HG03039 (cell line): ENCODE measurements around the gene C2CD5.
A peak's percentile ranks its signal among the peaks of the same experiment; 100 is the strongest.
"Not testable (repeated sequence)": the region's sequence is repeated elsewhere in the genome, so short reads cannot be mapped to it uniquely, and the experiment has no call there.

Experiments
- ATAC-seq: cut with Tn5 transposase; IDR thresholded peaks from one replicate; pipeline ENCODE4 v1.9.1; 2021; ENCODE audit warnings: mild to moderate bottlenecking, moderate library complexity; ENCODE audit not compliant: unreplicated experiment

C2CD5 gene

DNA sequence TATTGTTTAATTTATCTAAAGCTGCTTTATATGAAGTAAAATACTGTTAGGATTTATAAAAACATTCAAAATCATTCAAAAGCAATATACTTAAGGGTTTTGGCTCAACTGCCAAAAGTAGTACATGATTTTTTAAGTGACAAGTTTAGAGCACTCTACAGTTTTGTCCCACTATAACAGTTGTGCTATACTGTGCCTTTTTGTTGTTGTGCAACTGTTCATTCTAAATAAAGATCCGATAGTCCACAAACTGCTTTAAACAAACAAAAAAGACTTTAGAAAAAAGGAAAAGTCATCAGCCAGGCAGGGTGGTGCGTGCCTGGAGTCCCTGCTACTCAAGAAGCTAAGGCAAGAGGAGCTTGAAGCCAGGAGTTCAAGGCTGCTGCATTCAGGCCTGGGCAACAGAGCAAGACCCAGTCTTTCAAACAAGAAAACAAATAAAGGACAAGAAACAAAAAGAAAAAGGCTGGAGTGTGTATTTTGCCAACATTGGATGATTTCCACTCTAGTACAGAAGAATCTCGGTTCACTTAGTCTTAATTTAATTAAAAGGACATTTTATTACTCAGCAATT is 7.3 kb downstream of the C2CD5 start:
- no peak for ATAC-seq

DNA sequence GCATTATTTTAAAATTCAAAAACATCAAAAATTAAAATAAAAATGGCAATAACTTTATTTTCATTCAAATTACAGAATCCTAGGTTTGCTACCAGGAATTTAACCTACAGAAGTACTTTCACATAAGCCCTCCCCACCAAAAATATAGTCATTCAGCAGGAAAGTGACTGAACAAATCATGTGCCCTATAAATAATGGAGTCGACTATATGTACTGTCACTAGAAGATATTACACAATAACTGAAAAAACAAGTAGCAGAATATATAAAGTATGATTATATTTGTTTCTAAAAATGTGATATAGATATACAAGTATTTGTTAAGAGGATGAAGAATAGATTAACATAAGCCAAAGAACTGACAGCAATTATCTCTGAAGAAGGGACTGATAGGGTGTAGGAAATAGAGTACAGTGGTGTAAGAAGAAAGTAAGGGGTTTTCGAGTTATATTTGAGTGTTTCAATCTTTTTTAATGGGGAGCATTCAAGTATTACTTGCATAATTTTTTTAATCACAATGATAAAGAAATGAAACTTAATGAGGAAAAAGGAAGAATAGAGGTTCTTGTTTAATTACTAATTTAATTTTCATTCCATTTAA is 7.9 kb downstream of the C2CD5 start:
- no peak for ATAC-seq

DNA sequence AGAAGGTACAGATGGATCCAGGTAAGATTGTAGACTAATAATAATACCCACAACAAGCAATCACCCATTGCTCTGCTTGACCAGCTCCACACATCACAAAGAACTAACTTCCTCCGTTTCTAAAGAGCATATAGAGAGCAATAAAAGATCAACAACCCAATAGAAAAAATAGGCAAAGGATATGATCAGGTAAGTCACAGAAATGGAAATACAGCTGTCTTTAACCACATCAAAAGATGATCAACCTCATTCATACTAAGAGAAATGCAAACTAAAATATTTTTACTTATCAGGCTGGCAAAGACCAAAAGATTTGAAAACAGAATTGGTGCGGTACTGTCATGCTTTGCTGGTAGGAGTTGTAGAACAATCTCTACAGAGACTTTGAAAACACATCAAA is 8.9 kb downstream of the C2CD5 start:
- no peak for ATAC-seq

DNA sequence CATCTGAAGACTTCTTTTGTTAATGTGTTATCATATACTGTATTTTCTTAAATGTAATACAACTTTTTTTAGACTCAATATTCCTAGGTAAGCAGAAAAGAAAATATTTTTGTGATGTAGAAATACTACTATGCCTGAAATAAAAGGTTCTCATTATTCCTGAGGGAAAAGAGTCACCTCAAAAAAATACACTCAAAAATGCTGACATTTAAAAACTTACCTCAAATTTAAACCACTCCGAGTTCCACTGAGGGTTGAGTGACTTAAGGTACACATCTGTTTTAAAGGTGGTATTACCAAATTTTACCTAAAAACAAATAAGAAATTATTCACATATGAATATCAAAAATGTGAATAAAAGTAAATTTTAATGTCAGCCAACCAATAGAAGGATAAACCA is 9.3 kb downstream of the C2CD5 start:
- no peak for ATAC-seq

DNA sequence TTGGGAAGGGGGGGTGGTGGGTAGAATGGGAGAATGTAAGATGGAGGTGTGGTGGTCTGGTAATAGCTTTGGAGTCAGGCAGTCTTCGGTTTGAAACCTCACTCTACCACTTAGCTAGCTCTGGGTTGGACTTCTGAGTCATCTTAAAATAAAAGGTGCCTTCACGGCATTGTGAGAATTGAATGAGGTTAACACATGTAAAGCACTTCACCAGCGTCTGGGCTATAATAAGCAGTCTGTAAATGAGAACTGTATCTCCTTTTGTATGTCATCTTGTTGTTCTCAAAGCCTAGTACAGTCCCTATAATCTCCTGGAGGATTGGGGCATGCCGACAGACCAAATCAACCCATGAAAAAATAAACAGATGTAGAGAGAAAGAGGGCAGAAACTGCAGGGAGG is 11.2 kb downstream of the C2CD5 start:
- ATAC-seq, result no peak

DNA sequence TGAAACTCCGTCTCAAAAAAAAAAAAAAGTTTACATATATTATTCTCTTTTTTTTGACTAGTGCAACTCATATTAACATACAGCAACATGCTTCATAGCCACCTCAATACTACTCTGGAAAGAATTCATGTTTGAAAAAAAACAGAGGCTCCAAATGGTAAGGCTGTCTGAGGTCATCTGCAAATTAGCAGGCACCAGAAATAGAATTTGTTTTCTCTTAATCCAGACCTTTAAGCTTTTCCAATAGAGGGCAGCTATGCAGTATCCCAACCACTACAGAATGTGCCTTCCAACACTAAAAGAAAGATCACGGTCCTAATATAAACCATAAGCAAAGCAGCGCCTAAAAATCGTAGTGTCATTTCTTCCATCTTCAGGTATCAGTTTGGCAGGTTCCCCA is 12.0 kb downstream of the C2CD5 start:
- ATAC-seq, result no peak

DNA sequence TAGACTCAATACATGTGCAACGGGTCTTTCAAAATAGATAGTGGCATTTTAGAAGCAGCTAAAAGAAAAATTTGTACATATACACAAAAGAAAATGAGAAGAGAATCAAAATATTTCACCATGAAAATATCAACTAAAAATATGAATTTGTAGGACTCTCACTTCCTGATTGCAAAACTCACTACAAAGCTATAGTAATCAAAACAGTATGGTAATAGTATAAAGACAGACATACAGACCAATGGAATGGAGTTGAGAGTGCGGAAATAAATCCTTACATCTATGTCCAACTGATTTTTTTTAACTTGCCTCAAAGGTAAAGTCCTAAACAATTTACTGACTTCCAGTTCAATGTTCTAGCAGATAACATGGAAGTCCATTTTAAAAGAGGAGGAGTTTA is 13.1 kb downstream of the C2CD5 start:
- ATAC-seq, result no peak

DNA sequence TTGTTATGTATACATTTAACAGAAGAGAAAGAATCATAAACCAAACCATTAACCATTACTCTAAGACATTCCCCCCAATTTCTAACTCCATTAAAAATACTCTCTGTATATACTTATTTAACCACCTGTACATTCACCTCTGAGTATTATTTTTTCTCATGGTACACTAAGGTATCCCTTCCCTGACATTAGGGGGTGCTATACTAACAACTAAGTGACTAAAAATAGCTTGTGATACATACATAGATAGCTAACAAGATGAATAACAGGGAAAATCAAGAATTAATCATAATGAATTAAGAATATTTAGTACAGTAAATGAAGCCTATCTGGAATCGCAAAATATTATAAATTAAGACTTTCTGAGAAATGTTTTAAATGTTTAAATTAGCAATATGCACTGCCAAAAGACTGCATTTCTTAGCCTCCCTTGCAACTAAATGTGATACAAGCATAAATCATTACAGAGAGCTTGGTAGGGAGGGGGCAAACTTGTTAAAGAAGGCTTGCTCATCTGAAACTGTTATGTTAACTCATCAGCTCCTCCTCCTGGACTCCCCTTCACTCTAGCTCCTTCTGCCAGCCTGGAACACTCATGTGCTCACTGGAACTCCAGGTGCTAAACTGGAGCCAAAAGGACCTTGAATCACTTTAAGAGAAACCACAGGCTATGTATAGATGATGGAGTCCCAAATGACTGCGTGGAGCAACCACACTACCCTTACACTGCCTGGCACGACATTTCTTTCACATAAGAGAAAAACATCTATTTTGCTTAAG is 14.9 kb downstream of the C2CD5 start:
- peak; percentile 53 for ATAC-seq

DNA sequence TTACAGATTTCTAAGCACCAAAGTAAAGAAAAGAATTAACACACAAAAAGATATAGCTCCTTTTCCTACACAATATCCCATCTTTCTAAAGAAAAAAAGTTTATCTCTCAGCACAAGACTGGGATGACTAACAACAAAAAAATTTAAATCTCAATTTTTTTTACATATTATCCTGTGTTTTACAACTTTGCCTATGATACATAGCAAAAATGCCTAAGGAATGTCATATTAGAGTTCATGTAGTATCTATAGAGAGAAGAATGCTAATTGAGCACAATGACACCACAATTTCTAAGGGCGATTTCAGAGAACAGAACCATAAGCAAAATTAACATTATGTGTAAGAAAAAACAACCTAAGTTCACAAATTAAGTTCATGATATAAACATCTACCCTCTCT is 16.3 kb downstream of the C2CD5 start:
- no peak for ATAC-seq

DNA sequence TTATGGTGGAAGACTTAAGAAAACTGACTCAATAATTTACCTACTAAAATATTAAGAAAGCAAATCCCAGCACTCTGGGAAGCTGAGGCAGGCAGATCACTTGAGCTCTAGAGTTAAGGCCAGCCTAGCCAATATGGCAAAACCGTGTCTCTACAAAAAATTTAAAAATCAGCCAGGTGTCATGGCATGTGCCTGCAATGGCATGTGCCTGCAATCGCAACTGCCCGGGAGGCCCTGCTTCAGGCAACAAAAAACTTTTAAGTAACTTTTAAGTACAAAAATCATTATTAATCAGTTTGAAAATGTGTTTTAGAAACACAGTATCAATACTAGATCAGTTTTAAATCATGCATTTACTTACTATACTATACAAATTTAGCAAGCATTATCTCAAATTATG is 17.5 kb downstream of the C2CD5 start:
- ATAC-seq, result no peak

DNA sequence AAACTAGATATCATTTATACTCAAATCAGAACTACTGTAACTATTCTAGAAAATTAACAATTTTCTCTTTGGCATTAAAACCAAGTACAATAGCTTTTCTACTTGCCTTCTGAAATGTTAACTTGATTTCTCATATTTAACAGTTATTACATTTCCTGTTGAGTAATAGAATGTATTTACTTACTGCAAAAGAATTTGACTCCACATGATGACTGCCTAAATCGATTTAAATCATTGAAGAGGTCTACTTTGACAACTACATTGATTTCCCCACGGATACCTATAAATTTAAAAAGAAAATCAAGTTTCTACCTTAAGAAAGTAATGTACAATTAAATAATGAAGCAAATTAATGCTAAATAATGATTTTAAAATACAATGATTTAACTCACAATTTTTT is 18.9 kb downstream of the C2CD5 start:
- ATAC-seq, result no peak

DNA sequence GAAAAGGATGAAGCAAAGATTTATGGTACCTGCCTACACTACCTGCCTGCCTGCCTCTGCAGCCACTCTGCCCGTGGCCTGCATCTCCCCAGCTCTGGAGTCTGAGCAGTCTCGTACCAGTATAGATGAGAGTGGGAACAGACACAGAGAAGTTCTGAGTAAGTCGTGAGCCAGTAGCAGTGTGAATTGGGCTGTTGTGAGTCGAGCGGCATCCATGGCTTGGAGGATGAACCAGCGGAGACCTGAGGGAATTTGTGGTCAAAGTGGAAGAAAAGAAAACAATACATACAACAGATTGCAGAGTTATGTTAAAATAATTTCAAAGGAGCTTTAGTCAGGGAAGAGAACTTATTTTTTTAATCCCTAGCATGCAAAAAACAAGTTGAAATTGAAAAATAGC is 25.3 kb downstream of the C2CD5 start:
- no peak for ATAC-seq

DNA sequence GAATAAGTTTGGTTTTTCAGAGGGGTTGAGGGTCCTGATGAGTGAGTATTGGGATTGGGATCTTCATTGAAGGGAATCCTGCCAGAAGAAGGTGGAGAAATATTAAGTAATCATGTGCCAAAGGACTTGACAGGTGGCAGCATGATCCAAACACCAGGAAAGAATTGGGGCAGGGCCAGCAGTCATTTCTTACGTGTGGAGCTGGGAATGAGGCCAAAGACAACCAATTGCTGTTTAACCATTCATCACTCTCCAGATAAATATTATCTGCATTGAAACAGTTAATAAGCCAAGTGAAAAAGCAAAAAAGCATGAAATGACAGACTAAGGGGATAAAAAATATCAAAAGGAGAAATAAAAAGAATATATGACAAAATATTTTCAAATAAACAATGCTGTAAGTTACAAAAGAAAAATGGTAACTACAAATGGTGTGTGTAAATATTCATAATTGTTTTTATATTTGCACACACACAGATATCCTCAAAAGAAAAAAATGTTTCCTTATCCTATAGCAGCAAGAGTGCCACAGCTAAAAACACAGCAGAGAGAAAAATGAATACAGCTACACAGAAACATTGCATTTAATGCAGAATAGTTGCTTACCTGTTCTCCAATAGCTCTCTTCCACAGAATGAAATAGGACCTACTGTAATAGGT is 26.2 kb downstream of the C2CD5 start:
- no peak for ATAC-seq

DNA sequence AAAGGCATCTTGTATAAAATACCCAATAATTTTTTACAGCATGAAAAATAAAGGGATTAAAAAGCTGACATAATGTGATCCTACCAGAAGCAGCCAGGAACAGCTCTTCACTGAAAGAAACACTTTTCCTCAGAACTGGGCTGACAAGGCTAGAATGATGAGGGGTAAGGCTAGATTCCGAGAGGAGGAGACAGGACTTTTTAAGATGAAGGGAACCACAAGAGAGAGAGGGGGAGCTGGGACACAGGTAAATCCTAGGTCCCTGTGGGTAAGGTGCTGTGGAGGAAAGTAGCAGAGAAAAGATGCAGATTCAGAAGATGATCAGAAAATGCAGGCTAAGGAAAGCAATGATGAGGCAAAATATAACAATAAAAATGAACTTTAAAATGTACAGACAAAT is 29.5 kb downstream of the C2CD5 start:
- no peak for ATAC-seq

DNA sequence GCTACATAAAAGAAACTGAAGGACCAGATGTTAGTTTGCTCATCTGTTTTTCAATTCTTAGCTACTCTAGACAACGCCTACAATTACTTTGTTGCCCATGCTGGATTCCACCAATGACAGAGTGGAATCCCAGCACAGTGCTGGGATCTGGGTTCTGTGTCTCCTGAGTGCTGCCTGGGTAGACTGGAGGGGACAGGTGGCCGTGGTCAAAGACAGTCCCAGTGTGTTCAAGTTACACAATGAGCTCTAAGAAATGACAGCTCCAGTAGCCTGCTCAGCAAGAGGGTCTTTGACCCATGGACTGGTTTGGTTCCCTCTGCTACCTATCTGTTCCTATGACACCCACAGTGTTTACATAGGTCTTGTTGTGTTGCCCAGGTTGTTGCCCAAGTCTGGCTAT is 38.5 kb downstream of the C2CD5 start:
- no peak for ATAC-seq

DNA sequence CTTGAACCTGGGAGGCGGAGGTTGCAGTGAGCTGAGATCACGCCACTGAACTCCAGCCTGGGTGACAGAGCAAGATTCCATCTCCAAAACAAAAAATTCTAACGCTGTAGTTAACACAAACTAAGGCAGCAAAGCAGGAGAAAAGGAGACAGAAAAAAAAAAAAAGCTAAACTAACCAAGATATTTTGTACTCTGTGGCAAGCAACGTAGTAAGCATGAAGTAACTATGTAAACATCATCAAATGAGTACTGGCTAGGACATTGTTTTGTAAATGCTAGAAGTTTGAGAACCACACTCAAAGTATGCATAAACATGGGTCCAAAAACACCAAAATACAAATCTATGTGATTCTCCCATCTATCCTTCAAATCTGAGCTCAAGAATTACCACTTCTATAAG is 44.2 kb downstream of the C2CD5 start:
- no peak for ATAC-seq

DNA sequence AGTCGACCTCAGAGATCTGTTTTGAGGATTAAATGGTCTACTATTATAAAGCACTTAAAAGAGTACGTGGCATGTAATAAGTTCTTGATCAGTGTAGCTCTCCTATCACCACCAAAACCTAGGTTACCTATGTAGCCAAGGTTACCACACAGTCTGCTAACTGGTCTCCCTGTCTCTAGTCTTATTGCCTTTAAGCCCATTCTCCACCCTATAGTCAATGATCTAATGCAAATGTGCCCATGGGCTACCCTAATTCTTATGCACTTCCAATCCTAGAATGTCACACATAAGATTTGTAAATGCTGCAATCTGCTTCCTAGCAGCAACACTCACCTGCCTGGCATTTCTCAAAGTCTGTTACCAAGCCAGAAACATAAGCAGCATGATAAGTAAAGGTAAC is 44.9 kb downstream of the C2CD5 start:
- no peak for ATAC-seq

DNA sequence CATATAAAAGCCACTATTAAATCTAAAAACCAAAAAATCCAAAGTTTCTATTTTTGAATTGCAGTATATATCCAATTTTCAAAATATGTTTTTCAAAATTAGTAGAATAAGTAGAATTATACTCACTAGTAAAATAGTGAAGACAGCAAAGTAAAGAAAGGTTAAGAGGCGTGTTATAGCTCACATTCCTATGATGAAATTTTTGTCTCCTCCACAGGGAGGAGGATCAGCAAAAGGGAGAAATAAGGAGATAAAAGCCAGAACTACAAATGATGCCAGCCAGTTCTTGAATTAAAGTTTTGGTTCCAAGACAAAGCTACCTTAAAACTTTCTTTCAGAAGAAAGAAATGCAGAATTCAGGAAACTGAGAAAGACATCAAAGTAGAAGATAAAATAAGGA is 50.0 kb downstream of the C2CD5 start:
- ATAC-seq, result no peak

DNA sequence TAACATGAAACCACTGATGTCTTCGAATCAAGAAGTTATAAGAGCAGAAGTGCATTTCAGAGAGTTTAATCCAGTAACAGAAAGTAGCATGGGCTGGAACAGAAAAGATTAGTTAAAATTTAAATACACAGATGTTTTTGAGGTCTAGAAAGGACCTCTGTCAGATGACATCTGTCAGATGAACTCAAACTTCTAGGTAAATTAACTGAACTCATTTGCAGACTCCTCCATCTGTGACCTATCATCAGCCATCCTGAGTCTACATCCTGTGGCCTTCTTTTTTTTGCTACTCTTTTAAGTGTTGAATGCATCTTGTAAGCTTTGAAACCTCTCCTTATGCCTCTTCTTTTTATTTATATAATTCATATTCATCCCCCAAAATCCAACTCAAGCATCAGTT is 53.3 kb downstream of the C2CD5 start:
- ATAC-seq, result no peak

DNA sequence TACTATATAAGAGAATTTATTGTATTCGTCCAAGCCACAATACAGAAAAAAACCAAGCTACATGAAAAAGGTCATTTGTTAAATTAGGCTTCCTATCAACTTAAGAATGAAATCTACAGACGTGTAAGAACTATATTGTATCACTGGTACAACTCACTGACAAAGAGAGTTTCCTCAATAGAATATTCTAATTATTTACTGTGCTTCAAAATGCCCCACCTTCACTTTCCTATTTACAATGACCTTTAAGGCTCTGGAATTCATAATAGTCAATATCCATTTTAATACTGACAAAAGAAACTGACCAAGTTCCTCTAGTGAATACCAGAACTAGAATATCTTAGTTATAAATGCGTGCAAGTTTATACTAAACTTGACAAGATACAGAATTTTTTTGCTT is 55.9 kb downstream of the C2CD5 start:
- no peak for ATAC-seq

DNA sequence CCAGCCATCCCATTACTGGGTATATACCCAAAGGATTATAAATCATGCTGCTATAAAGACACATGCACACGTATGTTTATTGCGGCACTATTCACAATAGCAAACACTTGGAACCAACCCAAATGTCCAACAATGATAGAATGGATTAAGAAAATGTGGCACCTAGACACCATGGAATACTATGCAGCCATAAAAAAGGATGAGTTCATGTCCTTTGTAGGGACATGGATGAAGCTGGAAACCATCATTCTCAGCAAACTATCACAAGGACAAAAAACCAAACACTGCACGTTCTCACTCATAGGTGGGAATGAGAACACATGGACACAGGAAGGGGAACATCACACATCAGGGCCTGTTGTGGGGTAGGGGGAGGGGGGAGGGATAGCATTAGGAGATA is 56.7 kb downstream of the C2CD5 start:
- ATAC-seq, result not testable (repeated sequence)

DNA sequence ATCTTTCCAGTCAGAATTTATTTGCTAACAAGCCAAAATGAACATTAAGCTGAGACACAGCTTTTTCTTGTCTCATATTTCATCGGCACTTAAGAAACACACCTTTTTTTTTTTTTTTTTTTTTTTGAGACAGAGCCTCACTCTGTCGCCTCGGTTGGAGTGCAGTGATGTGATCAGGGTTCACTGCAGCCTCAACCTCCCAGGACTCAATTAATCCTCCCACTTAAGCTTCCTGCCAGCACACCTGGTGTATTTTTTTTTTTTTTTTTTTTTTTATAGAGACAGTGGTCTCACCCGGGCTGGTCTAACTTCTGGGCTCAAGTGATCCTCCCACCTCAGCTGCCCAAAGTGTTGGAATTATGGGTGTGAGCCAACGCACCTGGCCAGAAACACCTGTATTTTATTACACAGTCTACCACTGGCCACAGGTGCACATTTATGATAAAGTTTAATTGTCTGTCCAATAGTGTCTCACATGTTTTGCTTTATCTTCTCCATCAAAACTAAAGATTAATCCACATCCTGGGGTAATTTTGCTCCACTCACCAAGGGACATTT is 62.7 kb downstream of the C2CD5 start:
- no peak for ATAC-seq
